ENCODE results near the gene LY6G5C. TPM values are rescaled to one million over a fixed set of nuclear protein-coding genes. Genes with fewer than 3 reads are reported as not detected.

The LY6G5C gene
- total and polyA plus RNA-seq, 4 donors: 2.8 to 5.0 (median 3.5) TPM

GRCh38 chr6:31708224-31708623, 27.4 kb upstream of the LY6G5C start:
- Histone ChIP-seq H3K27me3 (ENCODE audit: control insufficient read depth in 3 of 3, insufficient read depth in 3 of 3, low read length in 2 of 3) (no peaks in the 10 kb centered on the region), H3K9me3 (ENCODE audit: control insufficient read depth in 4 of 4, insufficient read depth in 3 of 4, low read length in 3 of 4) (no peaks in the 10 kb centered on the region), H3K9ac (ENCODE audit: insufficient read depth in 1 of 2, low read length in 2 of 2) (no peak overlapping the region), H3K27ac (ENCODE audit: low read depth in 1 of 2, low read length in 1 of 2) (no peak overlapping the region), H3K4me1 (ENCODE audit: control insufficient read depth in 5 of 5, insufficient read depth in 5 of 5, low read length in 5 of 5) (peaks cover 0 to 8% (median 0%) of the 10 kb centered on the region in 5 donors), H3K36me3 (ENCODE audit: control insufficient read depth in 4 of 4, insufficient read depth in 4 of 4, low read length in 4 of 4) (no peaks in the 10 kb centered on the region), H3K4me3 (no peak overlapping the region)
- TF ChIP-seq CTCF (IDR thresholded peaks at IDR 0.05; ENCODE audit: control extremely low read depth, extremely low read depth): no peak
- 96 to 100% methylated on average over 3 of the region's 3 CpGs for WGBS, 2 donors
- ATAC-seq (ENCODE audit: insufficient read depth, low FRiP score) (no peak), DNase-seq (no peak)

GRCh38 chr6:31707701-31708100, 26.8 kb upstream of the LY6G5C start:
- DNase-seq: no peak
- Histone ChIP-seq H3K9me3 (ENCODE audit: control insufficient read depth in 4 of 4, insufficient read depth in 3 of 4, low read length in 3 of 4) (no peaks in the 10 kb centered on the region), H3K36me3 (ENCODE audit: control insufficient read depth in 4 of 4, insufficient read depth in 4 of 4, low read length in 4 of 4) (no peaks in the 10 kb centered on the region), H3K27me3 (ENCODE audit: control insufficient read depth in 3 of 3, insufficient read depth in 3 of 3, low read length in 2 of 3) (no peaks in the 10 kb centered on the region), H3K4me3 (no peak overlapping the region), H3K4me1 (ENCODE audit: control insufficient read depth in 5 of 5, insufficient read depth in 5 of 5, low read length in 5 of 5) (peaks cover 0 to 8% (median 0%) of the 10 kb centered on the region in 5 donors), H3K9ac (ENCODE audit: insufficient read depth in 1 of 2, low read length in 2 of 2) (no peak overlapping the region), H3K27ac (ENCODE audit: low read depth in 1 of 2, low read length in 1 of 2) (no peak overlapping the region)
- ATAC-seq (ENCODE audit: insufficient read depth, low FRiP score): no peak
- TF ChIP-seq CTCF (IDR thresholded peaks at IDR 0.05; ENCODE audit: control extremely low read depth, extremely low read depth): no peak
- WGBS, 2 donors: 85 to 88% methylated on average over 10 of the region's 10 CpGs

- 62 to 79% methylated on average over 3 of the region's 3 CpGs for WGBS, 2 donors
- H3K36me3 ChIP-seq (ENCODE audit: control insufficient read depth in 4 of 4, insufficient read depth in 4 of 4, low read length in 4 of 4): no peaks in the 10 kb centered on the region
- no peak within 1 kb of the TSS for H3K27ac ChIP-seq (ENCODE audit: low read depth in 1 of 2, low read length in 1 of 2)
- H3K9me3 ChIP-seq (ENCODE audit: control insufficient read depth in 4 of 4, insufficient read depth in 3 of 4, low read length in 3 of 4): no peaks in the 10 kb centered on the region
- no peak within 1 kb of the TSS for H3K4me3 ChIP-seq
- DNase-seq (no peak), ATAC-seq (ENCODE audit: insufficient read depth, low FRiP score) (no peak)
- no peaks in the 10 kb centered on the region for H3K27me3 ChIP-seq (ENCODE audit: control insufficient read depth in 3 of 3, insufficient read depth in 3 of 3, low read length in 2 of 3)
- peaks cover 5 to 12% (median 6%) of the 10 kb centered on the region in 5 donors for H3K4me1 ChIP-seq (ENCODE audit: control insufficient read depth in 5 of 5, insufficient read depth in 5 of 5, low read length in 5 of 5)
- H3K9ac ChIP-seq (ENCODE audit: insufficient read depth in 1 of 2, low read length in 2 of 2): no peak within 1 kb of the TSS
- no peak for TF ChIP-seq CTCF (IDR thresholded peaks at IDR 0.05; ENCODE audit: control extremely low read depth, extremely low read depth)
Observed at GRCh38 chr6:31706599-31706998, 25.7 kb upstream of the LY6G5C start, which contains the start of gene LY6G6F. TSS of gene LY6G6F (plus strand) at chr6:31706866. CDS start at chr6:31706907, 41 bp downstream.

GRCh38 chr6:31705931-31706330, 25.1 kb upstream of the LY6G5C start:
- TF ChIP-seq CTCF (IDR thresholded peaks at IDR 0.05; ENCODE audit: control extremely low read depth, extremely low read depth): no peak

More at GRCh38 chr6:31705931-31706330, 25.1 kb upstream of the LY6G5C start:
- no peaks in the 10 kb centered on the region for H3K9me3 ChIP-seq (ENCODE audit: control insufficient read depth in 4 of 4, insufficient read depth in 3 of 4, low read length in 3 of 4)
- 94 to 96% methylated on average over 6 of the region's 6 CpGs for WGBS, 2 donors
- H3K27me3 ChIP-seq (ENCODE audit: control insufficient read depth in 3 of 3, insufficient read depth in 3 of 3, low read length in 2 of 3): no peaks in the 10 kb centered on the region
- no peak overlapping the region for H3K9ac ChIP-seq (ENCODE audit: insufficient read depth in 1 of 2, low read length in 2 of 2)
- no peak overlapping the region for H3K27ac ChIP-seq (ENCODE audit: low read depth in 1 of 2, low read length in 1 of 2)
- ATAC-seq (ENCODE audit: insufficient read depth, low FRiP score) (no peak), DNase-seq (no peak)
- peaks cover 6 to 13% (median 9%) of the 10 kb centered on the region in 5 donors for H3K4me1 ChIP-seq (ENCODE audit: control insufficient read depth in 5 of 5, insufficient read depth in 5 of 5, low read length in 5 of 5)
- no peak overlapping the region for H3K4me3 ChIP-seq
- H3K36me3 ChIP-seq (ENCODE audit: control insufficient read depth in 4 of 4, insufficient read depth in 4 of 4, low read length in 4 of 4): peaks cover 0 to under 1% (median under 1%) of the 10 kb centered on the region in 4 donors
